CD4-positive, alpha-beta T cell (primary cell): Measurements from ENCODE around the gene ALK. TPM values are rescaled to one million over a fixed set of nuclear protein-coding genes. Genes with fewer than 3 reads are reported as not detected.

Experiments used
- ATAC-seq: fragments of 200-7000 bp; cut with Tn5 transposase; one replicate; pipeline ENCODE4 v1.10.0; 2022; ENCODE audit warnings: mild to moderate bottlenecking; ENCODE audit not compliant: poor library complexity
- CTCF ChIA-PET: fragments of 350-600 bp; sonication (Branson Sonifier 250); formaldehyde crosslinking; loops from one replicate; lab custom pipeline; 2021; ENCODE audit warnings: antibody characterized with exemption, inconsistent platforms; lab: Charles Lee
- POLR2A ChIA-PET: fragments of 350-600 bp; sonication (Branson Sonifier 250); formaldehyde crosslinking; loops from one replicate; lab custom pipeline; 2021; ENCODE audit warnings: antibody characterized with exemption, inconsistent platforms; lab: Charles Lee
- DNase-seq, 14 experiments: peaks; one replicate each; pipeline ENCODE4 v3.0.0-alpha.2; 2013 to 2020; ENCODE audit warnings: mixed read lengths in 2 of 14
- H3K27ac ChIP-seq, 2 donors: one replicate each; pipeline versions ENCODE4 v1.5.1 to v1.7.0; 2013; ENCODE audit warnings: low read length in 2 of 2, low read depth in 1 of 2, mild to moderate bottlenecking in 1 of 2
- H3K27me3 ChIP-seq, 2 experiments: 1 replicate in 1 of 2; 2 replicates in 1 of 2; pipeline versions ENCODE4 v1.6.1 to v1.7.0; 2013; ENCODE audit warnings: low read length in 2 of 2, control low read depth in 1 of 2, mild to moderate bottlenecking in 1 of 2, moderate library complexity in 1 of 2; ENCODE audit not compliant: insufficient read depth in 2 of 2, control insufficient read depth in 1 of 2
- H3K36me3 ChIP-seq: one replicate; pipeline ENCODE4 v1.6.1; 2013; ENCODE audit warnings: low read length, control low read depth; ENCODE audit not compliant: insufficient read depth
- H3K4me1 ChIP-seq: one replicate; pipeline ENCODE4 v1.6.1; 2013; ENCODE audit warnings: low read length, control low read depth; ENCODE audit not compliant: insufficient read depth
- H3K4me3 ChIP-seq: one replicate; pipeline ENCODE4 v1.5.1; 2013; ENCODE audit warnings: mild to moderate bottlenecking, low read length, moderate library complexity
- H3K9me3 ChIP-seq, 2 experiments: 1 replicate in 1 of 2; 2 replicates in 1 of 2; pipeline versions ENCODE4 v1.6.1 to v1.7.0; 2013; ENCODE audit warnings: low read length in 2 of 2, mild to moderate bottlenecking in 2 of 2, control low read depth in 1 of 2, moderate library complexity in 1 of 2; ENCODE audit not compliant: control insufficient read depth in 1 of 2, insufficient read depth in 1 of 2
- H3K27ac Mint-ChIP-seq: one replicate; pipeline ENCODE4 v1.8.0; 2020; ENCODE audit warnings: mixed read lengths
- H3K27me3 Mint-ChIP-seq: one replicate; pipeline ENCODE4 v1.8.0; 2021; ENCODE audit warnings: mixed read lengths
- H3K36me3 Mint-ChIP-seq: one replicate; pipeline ENCODE4 v1.8.0; 2021; ENCODE audit warnings: low read depth, mixed read lengths
- H3K4me1 Mint-ChIP-seq: one replicate; pipeline ENCODE4 v1.8.0; 2021; ENCODE audit warnings: low read depth, mixed read lengths
- H3K4me3 Mint-ChIP-seq: one replicate; pipeline ENCODE4 v1.8.0; 2020; ENCODE audit warnings: mild to moderate bottlenecking, mixed read lengths
- H3K9me3 Mint-ChIP-seq: one replicate; pipeline ENCODE4 v1.8.0; 2020; ENCODE audit warnings: mixed read lengths
- CTCF ChIP-seq: fragments of 200-600 bp; IDR thresholded peaks from one replicate; pipeline ENCODE4 v1.8.0; 2022; ENCODE audit warnings: antibody characterized with exemption, mild to moderate bottlenecking
- intact Hi-C, 2 experiments: fragments of 100-400 bp; cut with DNase I in 1 of 2; cut with micrococcal nuclease in 1 of 2; formaldehyde crosslinking; loops; one replicate each; pipeline versions ENCODE4 v1.15.1 to v1.9.0; 2023 to 2025; cut with DNase I, micrococcal nuclease
- total RNA-seq, 174 experiments: library from RNA in 2 of 174; stranded (reverse) in 2 of 174; gene quantifications; one replicate each; pipeline ENCODE4 v1.2.3 and lab custom pipeline; 2021 to 2026

ALK gene
- total RNA-seq, 2 experiments from 2014 or later: not detected

DNA sequence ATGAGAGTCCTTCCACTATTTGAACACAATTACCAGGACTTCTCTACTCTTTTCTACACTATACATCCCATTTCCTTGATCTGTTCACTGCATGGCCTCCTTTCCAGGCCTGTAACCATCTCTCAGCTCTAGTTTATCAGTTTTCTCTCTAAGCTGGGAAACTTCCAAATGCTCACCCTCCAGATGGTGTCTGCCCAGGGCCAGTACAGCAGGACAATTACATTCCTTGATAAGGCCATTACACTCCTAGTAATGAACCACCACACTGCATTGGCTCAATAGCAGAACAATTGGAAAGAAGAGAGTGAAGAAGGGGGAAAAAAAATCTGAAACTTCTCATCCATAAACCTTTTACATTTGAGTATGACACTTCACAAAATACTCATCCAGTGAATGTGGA, 359.1 kb downstream of the ALK start:
- H3K4me3 Mint-ChIP-seq: no peak overlapping the region
- intact Hi-C loops: no loop called here
- H3K9me3 Mint-ChIP-seq: no peaks in the 10 kb centered on the region
- no peak overlapping the region for H3K27ac ChIP-seq
- H3K9me3 ChIP-seq: no peaks in the 10 kb centered on the region
- ATAC-seq (no peak), DNase-seq (no peak)
- H3K4me3 ChIP-seq: no peak overlapping the region
- no peaks in the 10 kb centered on the region for H3K4me1 Mint-ChIP-seq
- no peaks in the 10 kb centered on the region for H3K36me3 ChIP-seq
- peaks cover 0 to 5% of the 10 kb centered on the region in 2 experiments for H3K27me3 ChIP-seq
- CTCF ChIA-PET: no interaction called here
- H3K27me3 Mint-ChIP-seq: peaks cover 13% of the 10 kb centered on the region
- POLR2A ChIA-PET: no interaction called here
- no peak overlapping the region for H3K27ac Mint-ChIP-seq
- no peak for TF ChIP-seq CTCF
- no peaks in the 10 kb centered on the region for H3K4me1 ChIP-seq
- no peaks in the 10 kb centered on the region for H3K36me3 Mint-ChIP-seq

DNA sequence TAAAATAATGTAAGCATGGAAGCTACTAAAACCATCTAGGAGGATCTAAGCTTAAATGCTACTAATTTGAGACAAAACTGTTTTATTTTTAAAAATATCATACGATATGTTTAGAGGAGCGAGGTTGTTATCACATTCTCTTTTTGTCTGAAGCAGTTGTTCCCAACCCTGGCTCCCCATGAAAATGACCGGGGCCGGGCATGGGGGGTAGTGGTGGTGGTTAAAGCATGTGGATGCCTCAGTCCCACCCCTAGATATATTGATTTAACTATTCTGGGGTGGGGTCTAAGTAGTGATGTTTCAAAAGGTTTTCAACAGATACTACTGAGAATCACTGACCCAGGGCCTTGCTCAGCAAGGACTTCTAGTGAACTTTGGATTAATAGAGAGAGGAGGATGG, 359.8 kb downstream of the ALK start:
- Histone ChIP-seq H3K27ac (no peak overlapping the region), H3K27me3 (peaks cover 0 to 5% of the 10 kb centered on the region in 2 experiments), H3K4me1 (no peaks in the 10 kb centered on the region), H3K9me3 (no peaks in the 10 kb centered on the region), H3K4me3 (no peak overlapping the region), H3K36me3 (no peaks in the 10 kb centered on the region)
- Mint-ChIP-seq H3K4me1 (no peaks in the 10 kb centered on the region), H3K9me3 (no peaks in the 10 kb centered on the region), H3K27ac (no peak overlapping the region), H3K27me3 (peaks cover 15% of the 10 kb centered on the region), H3K4me3 (no peak overlapping the region), H3K36me3 (no peaks in the 10 kb centered on the region)
- intact Hi-C loops: no loop called here
- ChIA-PET CTCF (no interaction called here), POLR2A (no interaction called here)
- ATAC-seq: no peak
- no peak for DNase-seq
- TF ChIP-seq CTCF: no peak

DNA sequence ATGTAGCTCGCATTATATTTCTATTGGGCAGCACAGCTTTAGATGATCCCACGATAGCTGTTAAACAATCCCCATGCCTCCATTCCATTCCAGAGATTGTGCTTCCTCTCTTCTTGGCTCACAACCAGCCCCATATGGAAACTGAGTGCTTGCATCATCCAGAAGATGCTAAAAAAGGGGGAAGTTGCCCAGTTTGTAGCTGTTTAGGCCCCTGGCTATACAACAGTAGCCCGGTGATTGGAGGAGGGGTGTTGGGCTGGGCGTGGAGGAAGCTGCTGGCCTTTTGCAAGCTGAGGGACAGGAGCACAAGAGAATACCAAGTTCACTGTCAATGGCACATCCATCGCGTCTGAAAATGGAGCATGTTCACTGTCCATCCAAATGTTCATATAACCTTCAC, 360.2 kb downstream of the ALK start:
- Mint-ChIP-seq H3K4me3 (no peak overlapping the region), H3K27ac (no peak overlapping the region), H3K9me3 (no peaks in the 10 kb centered on the region), H3K36me3 (no peaks in the 10 kb centered on the region), H3K27me3 (peaks cover 19% of the 10 kb centered on the region), H3K4me1 (no peaks in the 10 kb centered on the region)
- POLR2A ChIA-PET: no interaction called here
- intact Hi-C loops: no loop called here
- Histone ChIP-seq H3K9me3 (no peaks in the 10 kb centered on the region), H3K27ac (no peak overlapping the region), H3K27me3 (peaks cover 2 to 6% of the 10 kb centered on the region in 2 experiments), H3K36me3 (no peaks in the 10 kb centered on the region), H3K4me3 (no peak overlapping the region), H3K4me1 (no peaks in the 10 kb centered on the region)
- CTCF ChIA-PET: no interaction called here
- DNase-seq (no peak), ATAC-seq (no peak)
- TF ChIP-seq CTCF: no peak
